TTC549 (cell line): ENCODE measurements around the gene TIMM17A.
A peak's percentile ranks its signal among the peaks of the same experiment; 100 is the strongest.

ENCODE experiments used
- FAIRE-seq: peaks from 2 replicates; lab custom pipeline; 2012; peaks lifted over from hg19 to GRCh38; lab: Jason Lieb, UNC

Gene TIMM17A

DNA sequence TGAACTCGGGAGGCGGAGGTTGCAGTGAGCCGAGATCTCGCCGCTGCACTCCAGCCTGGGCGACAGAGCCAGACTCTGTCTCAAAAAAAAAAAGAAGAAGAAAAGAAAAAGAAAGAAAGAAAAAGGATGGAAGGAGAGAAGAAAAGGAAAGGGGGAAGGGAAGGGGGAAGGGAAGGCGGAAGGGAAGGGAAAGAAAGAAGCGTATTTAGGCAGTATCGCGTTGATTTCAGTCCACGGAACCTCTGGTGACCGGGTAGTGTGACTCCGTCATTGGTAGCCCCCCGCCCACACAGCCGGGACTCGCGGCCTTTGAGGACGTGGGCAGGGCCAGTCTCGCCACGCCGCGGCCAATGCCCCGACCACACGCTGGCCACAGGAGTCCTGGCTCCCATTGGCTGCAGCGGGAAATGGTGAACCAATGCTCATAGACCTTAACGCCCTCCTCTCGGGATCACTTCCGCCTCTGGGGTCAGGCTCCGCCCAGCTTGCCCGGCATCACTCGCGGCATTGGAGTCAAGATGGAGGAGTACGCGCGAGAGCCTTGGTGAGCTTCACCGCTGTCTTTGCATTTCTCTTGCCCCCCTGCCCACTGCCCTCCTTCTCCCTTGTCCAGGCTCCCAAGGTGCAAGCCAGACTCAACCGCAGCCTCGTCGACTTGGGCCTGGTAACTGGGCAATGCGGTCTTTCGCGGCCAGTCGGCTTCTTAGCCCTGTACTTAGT is at the start of gene TIMM17A:
Gene TIMM17A (plus strand): TSS at position 495 of the 720 bp plus-strand sequence. CDS start 24 bp downstream, at position 519.
- FAIRE-seq = peak; percentile 99

DNA sequence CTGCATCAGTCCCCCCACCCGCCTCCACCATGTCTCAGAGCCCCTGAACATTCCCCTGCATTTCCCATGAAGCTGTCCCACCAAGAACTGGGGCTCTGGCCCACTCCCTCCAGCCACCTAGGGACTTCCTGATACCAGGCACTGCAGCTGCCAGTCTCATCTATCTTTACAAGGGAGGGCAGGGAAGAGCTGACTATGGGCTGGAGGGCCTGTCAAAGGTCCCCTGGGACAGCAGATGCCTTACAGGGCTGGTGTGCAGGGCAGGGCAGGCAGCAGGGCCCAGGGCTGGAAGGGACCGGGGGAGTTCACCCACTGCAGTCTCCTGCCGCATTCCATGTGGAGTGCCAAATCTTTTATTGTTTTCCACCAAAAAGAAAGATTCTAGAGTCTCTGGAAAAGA is 49.0 kb upstream of the TIMM17A start:
- FAIRE-seq = no peak

DNA sequence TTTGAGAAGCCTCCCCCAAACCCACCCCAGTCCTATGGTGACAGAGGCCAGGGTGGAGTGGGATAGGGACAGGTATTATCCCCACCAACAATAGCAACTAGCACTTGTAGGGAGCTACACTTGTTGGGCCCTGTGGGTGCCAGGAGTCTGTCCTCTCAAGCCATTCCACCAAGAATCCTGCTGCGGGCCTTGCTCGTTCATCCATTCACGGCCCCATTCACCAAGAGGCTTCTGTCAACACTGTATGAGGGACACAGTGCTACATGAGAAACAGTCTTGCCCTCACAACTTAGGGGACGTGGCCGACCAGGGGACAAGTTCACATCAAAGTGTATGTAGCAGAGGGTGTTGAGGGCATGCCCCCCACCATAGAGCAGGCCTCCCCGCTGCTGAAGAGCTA is 47.7 kb upstream of the TIMM17A start:
- no peak for FAIRE-seq

DNA sequence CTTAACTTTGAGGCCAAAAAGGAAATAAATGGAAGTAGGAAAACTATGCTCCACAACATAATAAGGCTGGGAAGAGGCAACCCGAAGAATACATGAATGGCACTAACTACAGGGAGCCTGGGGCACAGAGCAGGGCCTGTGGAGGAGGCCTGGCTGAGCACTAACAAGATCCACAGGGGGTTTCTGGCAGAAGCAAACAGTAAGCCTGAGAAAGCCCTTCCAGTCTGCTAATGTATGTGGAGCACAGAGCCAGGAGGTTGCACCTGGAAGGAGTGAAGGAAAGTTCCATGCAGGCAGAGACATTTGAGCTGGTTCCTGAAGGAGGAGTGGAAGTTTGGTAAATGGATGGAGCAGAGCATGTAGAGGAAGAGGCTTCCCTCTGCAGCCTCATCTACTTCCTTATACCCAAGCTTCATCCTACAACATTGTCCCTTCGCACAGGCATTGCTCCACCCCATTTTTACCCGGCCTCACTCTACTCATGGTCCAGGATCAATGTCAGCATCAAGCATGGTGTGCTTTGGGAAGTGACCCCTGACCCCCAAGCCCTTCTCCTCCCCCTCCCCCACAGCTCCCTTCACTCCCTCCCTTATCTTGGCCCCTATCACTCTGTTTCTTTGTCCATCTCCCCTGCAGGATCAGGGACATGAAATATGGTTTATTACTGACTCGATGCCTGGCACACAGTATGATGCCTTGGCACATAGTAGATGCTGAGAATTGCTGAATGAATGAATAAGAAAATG is 43.3 kb upstream of the TIMM17A start:
- no peak for FAIRE-seq

DNA sequence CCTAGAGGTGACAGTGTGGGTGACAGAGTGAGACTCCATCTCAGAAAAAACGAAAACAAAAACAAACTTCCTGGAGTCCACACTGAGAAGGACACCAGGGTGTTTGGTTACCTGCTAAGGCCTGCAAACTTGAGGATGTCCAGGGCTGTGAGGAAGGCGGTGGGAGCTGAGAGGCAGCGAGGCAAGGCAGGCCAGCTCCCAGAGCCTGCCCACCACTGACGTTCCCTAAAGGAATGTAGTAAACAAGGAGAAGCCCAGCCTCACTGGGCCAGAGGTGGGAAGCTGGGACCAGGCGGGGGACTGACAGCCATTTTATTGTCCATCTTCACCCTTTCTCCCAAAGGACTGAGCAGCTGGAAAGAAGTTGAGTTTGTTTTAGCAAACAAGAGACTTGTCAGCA is 42.5 kb upstream of the TIMM17A start:
- no peak for FAIRE-seq

DNA sequence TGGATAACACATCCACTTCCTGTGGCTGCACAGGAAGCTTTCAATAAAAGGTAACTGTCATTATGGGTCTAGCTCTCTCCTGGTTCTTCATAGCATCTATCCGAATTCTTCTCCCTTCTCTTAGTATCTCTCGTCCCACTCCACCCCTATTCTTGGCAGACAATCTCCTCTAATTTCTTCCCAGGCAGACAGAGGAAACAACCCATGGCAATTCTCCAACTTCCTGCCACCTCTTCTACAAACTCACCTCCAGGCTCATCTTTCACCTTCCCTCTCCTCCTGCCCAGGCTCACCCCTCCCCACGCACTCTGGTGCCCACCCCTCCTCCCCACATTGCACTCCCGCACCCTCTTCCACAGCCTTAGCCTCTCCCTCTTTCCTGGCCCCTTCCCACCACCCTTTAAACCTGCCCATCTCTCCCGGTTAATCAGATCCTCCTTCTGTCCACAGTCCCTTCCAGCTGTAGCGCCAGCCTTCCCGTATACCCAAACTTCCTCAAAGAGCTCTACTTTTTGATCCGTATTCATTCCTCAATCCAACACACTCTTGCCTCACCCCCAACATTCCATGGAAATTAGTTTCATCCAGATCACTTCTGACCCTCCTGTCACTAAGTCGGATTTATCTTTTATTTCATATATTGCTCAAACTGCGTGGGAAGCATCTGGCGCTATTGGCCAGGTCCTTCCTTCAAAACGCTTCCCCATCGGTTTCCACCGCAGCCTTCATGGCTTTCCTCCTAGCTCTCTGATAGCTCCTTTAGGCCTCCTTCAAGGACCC is 40.7 kb upstream of the TIMM17A start:
- no peak for FAIRE-seq

DNA sequence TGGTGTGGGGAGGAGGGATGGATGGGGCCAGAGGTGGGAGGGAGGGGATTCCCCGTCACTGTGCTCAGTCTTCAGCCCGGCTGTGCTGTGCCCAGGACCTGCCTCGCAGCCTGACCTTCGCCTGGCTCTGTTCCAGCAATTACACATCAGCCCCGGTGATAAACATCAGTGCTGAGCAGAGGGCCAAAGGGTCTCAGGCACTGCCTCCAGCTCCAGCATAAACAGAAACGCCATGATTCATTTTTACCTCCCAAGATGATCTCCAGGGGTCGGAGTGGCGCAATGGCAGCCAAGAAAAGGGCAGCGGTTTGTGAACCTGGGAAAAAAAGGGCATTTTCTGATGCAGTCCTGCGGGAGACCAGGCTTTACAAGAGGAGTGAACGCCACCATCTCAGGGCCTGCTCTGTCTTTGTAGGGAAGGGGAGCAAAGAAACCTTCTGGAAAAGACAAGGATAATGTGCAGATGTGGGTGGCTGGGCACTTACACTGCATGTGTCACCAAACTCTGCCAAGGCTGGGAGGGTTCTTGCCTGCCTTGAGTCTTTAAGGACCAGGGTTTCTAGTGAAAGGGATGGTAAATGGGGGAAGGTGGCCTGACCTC is 38.6 kb upstream of the TIMM17A start:
- no peak for FAIRE-seq

DNA sequence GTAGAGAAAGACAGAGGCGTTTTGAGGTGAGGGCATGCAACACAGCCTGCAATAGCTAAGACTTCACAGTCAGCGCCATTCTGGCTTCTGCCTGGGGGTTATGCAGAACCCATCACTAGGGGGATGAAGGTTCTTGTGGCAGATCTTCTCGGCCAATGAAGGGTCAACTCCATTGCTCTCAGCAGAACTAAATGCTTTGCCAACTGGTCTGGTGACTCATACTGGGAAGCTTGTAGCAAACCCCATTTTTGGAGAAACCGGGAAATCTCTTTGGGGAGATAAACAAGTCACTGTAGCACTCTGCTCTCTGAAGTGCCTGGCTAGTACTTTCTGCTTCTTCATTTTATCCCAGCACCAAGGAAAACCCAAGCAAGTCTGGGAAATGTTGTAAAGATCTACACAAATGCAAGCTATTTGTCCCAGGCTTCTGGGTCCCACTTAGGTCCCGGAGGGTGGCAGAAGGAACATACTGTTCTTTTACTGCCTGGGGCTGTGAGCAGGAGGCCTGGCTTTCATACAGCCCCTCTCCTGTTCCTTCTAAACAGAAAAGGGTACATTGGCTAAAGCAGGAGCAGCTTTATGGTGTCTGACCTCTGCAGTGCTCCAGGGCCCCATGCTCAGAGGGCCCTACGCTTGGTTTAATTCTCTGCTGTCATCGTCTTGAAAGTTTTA is 37.8 kb upstream of the TIMM17A start:
- FAIRE-seq = no peak

DNA sequence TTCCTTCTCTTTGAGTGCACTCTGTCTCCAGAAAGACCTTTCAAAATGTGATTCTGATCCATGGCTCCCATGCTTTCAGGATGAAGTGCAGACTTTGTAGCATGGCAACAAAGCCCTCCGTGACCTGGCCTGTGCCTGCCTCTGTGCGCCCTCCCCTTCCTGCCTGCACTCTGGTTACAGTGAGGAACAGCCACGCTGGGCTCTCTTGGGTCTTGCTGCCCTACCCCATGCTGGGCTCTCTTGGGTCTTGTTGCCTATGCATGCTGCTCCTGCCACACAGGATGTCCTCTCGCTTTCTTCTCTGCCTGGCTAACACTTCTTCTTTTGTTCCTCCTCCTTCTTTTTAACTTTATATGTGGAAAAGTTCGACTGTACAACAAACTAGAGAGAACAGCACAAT is 37.0 kb upstream of the TIMM17A start:
- no peak for FAIRE-seq

DNA sequence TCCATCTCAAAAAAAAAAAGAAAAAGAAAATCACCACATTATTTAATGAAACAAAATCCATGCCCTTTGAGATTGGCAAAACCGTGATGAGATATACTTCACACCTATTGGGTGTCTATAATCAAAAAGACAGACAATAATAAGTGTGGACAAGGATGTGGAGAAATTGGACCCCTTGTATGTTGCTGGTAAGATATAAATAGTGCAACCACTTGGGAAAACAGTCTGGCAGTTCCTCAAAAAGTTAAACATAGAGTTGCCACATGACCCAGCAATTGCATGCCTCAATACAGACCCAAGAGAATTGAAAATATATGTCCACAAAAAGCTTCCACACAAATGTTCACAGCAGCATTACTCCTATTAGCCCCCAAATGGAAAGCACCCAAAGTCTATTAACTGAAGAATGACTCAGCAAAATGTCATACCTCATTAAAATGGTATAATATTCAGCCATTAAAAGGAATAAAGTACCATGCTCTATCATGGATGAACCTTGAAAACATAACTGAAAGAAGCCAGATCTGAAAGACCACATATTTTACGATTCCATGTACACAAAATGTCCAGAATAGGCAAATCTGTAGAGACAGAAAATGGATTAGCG is 33.2 kb upstream of the TIMM17A start:
- FAIRE-seq = no peak

DNA sequence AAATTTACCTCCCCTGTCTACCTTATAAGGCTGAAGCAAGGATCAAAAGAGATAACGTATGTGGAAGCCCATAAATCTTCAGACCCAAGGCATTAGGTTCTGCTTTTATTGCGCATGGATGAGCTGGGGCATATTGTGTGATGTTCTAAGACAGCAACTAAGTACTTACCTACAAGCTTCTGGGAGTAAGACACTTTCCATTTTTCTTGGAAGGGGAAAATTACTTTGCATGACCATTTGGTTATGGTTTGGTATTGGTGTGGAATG is 30.1 kb upstream of the TIMM17A start:
- no peak for FAIRE-seq

DNA sequence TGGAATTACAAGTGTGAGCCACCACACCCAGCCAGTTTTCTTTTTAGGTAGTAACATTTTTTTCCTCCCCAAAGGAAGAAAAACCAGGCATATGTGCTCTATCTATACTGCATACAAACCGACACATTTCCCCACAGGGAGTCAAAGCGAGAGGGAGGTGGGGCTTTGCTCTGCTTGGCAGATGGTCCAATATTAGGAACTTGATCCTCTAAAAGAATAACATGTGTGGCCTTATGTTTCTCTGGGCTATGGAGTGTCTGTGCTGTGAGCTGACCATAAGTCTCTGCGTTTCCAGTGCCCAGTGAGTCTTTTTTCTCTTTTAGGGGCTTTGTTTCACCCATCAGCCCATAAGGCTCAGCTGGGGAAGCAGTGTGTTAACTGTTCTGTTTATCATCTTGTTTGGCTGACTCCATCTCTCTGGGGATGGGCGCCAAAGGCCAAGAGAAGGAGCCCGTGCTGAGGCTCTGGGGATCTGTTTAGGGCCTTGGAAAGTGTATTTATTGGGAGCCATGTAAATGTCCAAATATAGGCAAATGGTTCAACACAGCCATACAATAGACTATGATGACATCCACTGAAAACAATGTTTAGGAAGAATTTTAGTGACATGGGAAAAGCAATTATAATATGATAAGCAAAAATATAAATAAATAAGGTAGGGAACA is 29.2 kb upstream of the TIMM17A start:
- no peak for FAIRE-seq

DNA sequence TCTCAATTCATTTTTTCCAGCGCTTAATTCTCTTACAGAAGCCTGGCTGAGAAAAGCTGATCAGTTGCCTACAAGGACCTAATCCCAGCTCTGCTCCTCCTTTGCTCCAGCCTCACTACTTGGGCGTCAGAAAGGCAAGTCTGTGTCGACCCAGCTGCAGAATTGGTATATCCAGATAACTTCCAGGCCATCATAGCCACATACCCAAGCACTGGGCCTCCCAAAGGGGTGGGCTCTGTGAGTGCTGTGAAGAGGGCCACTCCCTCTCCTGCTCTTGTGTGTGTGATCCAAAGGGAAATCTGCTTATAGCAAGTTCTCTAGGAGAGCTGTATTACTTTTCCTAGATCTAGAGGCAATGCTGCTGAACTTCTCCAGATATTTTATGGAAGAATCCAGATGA is 27.0 kb upstream of the TIMM17A start:
- no peak for FAIRE-seq

DNA sequence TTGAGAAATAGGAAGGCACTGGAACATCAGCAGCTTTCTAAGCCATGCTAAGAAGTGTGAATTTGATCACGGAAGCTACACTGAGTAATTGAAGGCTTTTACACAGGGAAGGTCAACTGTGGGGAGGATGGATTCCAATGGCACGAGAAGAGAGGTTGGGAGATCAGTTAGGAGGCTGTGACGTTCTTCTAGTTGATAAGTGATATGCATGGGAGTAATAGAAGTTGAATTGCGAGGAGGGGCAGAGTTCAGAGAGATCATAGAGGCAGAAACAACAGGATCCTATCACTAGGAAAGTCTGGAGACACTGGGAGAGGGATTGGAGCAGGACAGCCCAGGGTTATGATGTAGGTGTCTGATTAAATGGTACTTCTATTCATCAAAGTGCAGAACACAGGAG is 25.2 kb upstream of the TIMM17A start:
- no peak for FAIRE-seq

DNA sequence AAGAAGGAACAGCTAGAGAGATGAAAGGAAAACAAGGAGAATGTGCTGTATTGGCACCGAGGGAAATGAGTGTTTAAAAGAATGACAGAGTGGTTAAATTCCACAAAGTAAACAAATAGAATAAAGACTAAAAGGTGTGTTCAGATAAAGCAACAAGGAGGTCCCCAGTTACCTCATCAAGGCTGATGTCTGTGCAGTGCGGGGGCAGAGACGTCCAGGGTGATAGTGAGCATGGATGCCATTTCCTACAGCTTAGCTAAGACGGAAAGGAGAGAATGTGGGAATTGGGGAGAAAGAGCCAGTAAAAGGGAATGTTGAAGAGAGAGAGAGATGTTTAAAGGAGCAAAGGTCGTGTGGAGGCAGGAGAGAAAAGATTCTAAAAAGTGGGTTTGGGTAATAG is 24.5 kb upstream of the TIMM17A start:
- FAIRE-seq = no peak

DNA sequence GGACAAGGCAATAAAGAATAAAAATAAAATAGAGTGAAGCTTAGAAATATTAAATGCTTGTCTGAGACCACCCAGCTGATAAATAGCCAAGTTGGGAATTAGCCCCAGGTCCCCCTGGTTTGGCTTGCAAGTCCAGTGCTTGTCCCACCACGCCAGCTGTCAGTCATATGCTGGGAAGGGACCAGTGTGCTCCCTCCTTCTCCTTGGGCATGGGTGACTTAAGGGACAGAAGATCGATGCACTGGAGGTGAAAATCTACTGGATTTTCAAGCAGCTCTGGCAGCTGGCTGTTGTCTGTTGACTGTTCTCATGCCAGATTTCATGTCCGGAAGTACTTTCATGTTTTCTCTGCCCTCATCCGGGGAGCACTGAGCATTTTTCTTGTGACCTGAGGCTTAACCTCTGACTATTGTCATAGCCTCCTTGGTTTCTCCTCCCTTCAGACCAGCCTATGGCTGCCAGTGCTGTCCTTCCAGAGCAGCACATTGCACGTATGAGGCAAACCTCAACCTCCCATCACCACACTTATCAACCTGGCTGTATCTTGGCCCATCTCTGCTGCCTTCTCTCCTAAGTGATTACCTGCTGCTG is 21.4 kb upstream of the TIMM17A start:
- no peak for FAIRE-seq

DNA sequence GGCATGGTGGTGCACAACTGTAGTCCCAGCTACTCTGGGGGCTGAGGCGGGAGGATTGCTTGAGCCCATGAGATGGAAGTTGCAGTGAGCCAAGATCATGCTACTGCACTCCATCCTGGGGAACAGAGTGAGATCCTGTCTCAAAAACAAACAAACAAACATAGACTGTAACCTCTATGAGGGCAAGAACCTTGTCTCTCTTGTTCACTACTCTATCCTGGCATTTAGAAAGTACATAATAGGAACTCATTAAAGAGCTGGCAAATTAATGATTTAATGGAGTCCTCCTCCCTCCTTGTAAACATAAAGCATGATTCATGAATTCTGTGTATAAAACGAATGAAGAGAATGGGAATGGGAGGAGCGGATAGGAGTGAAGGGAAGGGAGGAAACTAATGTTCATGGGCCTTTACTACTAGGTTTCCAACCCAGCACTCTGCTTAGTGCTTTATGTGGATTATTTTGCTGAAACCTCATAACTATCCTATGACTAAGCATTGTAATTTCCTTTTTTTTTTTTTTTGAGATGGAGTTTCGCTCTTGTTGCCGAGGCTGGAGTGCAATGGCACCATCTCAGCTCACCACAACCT is 17.6 kb upstream of the TIMM17A start:
- FAIRE-seq = no peak

DNA sequence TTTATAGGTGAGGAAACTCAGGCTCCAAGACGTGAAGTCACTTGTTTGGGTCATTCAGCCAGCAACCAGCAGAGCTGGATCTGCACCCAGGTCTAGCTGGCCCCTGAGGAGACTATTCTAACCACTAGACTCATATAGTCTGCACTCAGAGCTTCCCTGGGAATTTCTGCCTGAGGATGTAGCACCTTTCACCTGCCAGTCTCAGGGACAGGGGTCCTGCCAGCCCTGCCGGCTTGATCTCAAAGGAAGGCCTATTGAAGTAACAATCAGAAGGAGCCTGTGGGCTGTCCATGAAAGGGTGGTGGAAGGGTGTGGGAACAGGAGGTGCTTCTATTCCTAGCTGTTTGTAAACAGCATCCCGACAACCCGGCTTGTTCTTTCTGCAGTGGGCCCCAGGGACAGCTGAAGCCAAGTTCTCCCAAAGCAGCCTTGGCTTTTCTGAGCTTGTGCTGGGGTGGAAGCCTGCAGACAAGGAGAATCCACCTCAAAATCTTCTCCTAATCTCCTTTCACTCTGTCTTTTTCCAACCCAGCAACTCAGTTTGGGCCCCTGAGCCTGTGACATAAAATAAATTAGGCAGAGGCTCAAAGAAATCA is 16.8 kb upstream of the TIMM17A start:
- FAIRE-seq = no peak

DNA sequence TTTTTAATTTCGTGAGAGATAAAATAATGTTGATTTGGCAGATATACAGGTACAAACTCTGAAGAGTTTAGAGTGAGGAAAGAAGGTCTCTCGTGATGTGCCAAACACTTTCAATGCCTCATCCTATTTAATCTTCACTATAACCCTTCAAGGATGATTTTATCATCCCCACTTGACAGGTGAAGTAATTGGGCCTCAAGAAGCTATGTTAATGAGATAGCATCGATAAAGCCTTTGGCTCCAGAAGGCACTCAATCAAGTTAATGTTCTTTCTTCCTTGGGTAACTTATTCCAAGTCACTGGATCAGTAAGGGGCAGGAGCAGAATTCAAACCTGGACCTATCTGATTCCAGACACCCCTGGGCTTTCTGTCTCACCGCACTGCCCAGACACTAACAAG is 16.2 kb upstream of the TIMM17A start:
- FAIRE-seq = no peak

DNA sequence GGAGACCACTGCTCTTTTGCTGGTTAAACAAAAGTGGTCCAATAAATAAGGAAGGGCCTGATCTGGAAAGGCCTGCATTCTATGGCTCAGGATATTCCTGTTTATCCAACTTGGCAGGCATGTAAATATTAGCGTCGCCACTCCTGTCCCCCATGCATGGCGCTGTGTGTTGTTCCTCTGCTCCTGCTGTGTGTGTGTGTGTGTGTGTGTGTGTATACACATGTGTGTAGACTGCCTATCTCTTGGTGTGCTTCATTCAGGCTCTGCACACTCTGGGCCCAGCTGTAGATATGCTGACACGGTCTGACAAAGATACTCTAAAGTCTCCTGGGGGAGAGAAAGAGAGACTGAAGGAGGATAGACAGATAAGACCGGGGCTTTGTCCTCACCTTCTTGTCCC is 15.7 kb upstream of the TIMM17A start:
- FAIRE-seq = no peak
